HG03025 (cell line): ENCODE results near the gene RET.
"Not testable (repeated sequence)": the region's sequence is repeated elsewhere in the genome, so short reads cannot be mapped to it uniquely, and the experiment has no call there.

Source experiments
- ATAC-seq: cut with Tn5 transposase; IDR thresholded peaks from one replicate; pipeline ENCODE4 v1.9.1; 2021; ENCODE audit warnings: mild to moderate bottlenecking, moderate library complexity; ENCODE audit not compliant: unreplicated experiment, low FRiP score

RET gene

GRCh38 chr10:43075612-43076003 is 1.3 kb upstream of the RET start:
- no peak for ATAC-seq

GRCh38 chr10:43076311-43076875 is 476 bp upstream of the RET start:
- ATAC-seq = no peak

- ATAC-seq = no peak
Observed at GRCh38 chr10:43077421-43078171, 727 bp downstream of the RET start.

GRCh38 chr10:43078175-43078985 is 1.5 kb downstream of the RET start:
- no peak for ATAC-seq

- no peak for ATAC-seq
Observed at GRCh38 chr10:43078986-43079273, 2.1 kb downstream of the RET start.

GRCh38 chr10:43079856-43080255 is 3.0 kb downstream of the RET start:
- ATAC-seq = no peak

- no peak for ATAC-seq
Observed at GRCh38 chr10:43082087-43082486, 5.2 kb downstream of the RET start.

GRCh38 chr10:43082746-43083145 is 5.9 kb downstream of the RET start:
- ATAC-seq = no peak

GRCh38 chr10:43083764-43084163 is 6.9 kb downstream of the RET start:
- ATAC-seq = no peak

- ATAC-seq = no peak
Observed at GRCh38 chr10:43084812-43085211, 7.9 kb downstream of the RET start.

GRCh38 chr10:43086321-43086942 is 9.6 kb downstream of the RET start:
- ATAC-seq = no peak

GRCh38 chr10:43089519-43089918 is 12.7 kb downstream of the RET start:
- no peak for ATAC-seq

GRCh38 chr10:43090188-43090587 is 13.3 kb downstream of the RET start:
- ATAC-seq = no peak

- ATAC-seq = no peak
Observed at GRCh38 chr10:43090664-43091063, 13.8 kb downstream of the RET start.

- no peak for ATAC-seq
Observed at GRCh38 chr10:43091846-43092245, 15.0 kb downstream of the RET start.

GRCh38 chr10:43093423-43094076 is 16.7 kb downstream of the RET start:
- no peak for ATAC-seq

GRCh38 chr10:43094085-43094484 is 17.2 kb downstream of the RET start:
- no peak for ATAC-seq

- not testable (repeated sequence) for ATAC-seq
Observed at GRCh38 chr10:43099339-43099738, 22.5 kb downstream of the RET start.

- no peak for ATAC-seq
Observed at GRCh38 chr10:43099928-43100327, 23.1 kb downstream of the RET start.

GRCh38 chr10:43100366-43100765 is 23.5 kb downstream of the RET start:
- no peak for ATAC-seq
